GM19043 (cell line): ENCODE data around the gene NCKAP5.

Source experiments
- ATAC-seq: cut with Tn5 transposase; IDR thresholded peaks from one replicate; pipeline ENCODE4 v1.9.1; 2021; ENCODE audit warnings: low read depth; ENCODE audit not compliant: unreplicated experiment

The NCKAP5 gene

GRCh38 chr2:133304344-133304743 lies 263.9 kb downstream of the NCKAP5 start:
- no peak for ATAC-seq

DNA sequence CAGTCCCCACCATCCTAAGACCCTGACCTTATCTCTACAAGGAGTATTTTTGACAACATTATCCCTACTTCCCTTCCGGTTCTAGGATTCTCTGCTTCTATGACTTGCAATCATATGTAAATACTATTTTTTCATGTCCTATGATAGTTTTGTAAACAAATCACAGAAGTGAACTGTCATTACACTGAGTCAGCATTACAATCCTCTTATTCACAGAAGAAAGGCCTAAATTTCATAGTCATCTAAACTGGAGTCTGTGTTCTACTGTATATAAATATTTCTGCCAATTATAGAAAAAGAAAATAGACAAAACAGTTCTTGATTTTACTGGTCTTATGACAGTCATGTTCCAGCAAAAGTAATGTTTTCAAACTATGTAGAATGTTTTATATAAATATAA lies 265.1 kb downstream of the NCKAP5 start:
- ATAC-seq: no peak

DNA sequence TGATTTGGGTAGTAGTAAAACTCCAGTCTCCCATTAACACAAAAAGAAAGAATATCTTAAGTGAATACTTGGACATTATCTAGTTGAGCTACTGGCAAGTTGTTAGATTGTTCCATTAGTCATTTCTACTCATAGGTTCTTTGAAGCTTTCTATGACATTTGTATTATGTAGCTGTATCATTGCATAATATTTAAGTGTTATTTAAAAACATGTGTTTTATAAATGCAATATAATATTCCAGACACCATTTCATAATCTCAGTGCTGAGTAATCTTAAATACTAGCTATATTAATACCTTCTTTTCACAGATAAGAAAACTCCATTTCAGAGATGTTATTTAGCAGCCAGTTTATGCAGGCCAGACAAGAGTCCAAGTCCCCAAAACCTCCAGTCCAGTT lies 271.9 kb downstream of the NCKAP5 start:
- no peak for ATAC-seq

GRCh38 chr2:133293544-133294353 lies 274.5 kb downstream of the NCKAP5 start:
- ATAC-seq: no peak

DNA sequence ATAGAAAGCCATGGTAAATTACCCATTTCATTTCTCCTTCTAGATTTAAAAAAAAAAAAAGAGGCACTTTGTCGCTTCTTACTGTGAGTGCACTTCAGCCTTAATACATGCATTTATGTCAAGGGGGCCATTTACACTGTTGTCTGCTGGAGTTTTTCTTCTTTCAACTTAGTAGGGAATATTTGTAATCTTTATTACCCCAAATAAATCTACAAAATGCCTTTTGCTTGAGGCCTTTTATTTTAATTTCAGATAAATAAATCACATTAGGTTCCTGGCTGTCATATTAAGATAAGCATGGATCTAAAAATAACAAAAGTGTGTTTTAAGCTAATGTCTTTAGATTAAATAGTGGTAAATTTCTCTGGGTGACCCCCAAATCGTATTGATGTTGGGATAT lies 276.0 kb downstream of the NCKAP5 start:
- ATAC-seq: no peak

DNA sequence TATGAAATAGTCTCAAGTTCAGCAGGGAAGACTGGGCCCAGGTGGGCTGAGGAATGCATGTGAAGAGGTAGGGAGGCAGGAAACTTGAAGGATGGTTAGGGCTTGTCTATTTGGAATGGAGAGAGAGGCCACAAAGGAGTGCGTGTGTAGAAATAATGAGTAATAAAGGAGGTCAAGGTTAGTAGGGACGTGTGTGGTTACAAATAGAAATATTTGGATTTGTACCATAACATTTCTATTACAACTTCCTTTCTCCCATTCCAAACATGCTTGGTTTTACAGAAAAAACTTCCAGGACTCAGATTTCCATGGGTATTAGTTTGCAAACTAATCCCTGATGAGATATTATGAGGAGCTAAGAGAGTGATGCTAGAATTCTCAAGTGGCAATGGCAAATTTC lies 280.6 kb downstream of the NCKAP5 start:
- ATAC-seq: no peak

DNA sequence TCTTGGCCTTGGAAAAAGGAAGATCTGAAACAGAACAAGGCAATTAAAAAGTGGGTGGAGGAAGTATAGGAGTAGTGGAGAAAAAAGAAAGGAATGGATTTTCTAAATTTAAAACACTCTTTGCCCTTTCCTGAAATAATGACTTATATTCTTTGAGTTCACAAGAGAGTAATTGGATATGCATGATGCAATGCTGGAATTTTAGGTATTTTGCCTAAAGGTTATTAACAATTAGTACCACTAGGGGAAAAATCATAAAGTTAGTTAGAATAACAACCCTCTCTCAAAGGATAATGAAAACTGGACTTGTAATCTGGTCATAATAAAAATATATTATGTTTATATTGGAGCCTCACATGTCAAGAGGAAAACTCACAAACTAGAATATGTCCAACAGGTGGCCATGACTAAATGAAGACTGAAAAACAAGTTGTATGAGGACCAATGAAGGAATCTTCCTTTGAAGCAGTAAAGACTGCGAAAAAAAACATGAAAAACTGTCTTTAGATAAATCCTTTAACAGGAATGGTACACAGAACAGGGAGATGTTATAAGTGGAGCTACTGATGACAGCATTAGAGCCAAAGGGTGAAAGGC lies 281.8 kb downstream of the NCKAP5 start:
- ATAC-seq: no peak

GRCh38 chr2:133273031-133273430 lies 295.2 kb downstream of the NCKAP5 start:
- ATAC-seq: no peak

- no peak for ATAC-seq
These were observed 297.2 kb downstream of the NCKAP5 start for GRCh38 chr2:133271105-133271504.

- ATAC-seq: no peak
These were observed 297.7 kb downstream of the NCKAP5 start for GRCh38 chr2:133270550-133270949.

GRCh38 chr2:133266926-133267590 lies 301.2 kb downstream of the NCKAP5 start:
- ATAC-seq: no peak

GRCh38 chr2:133266041-133266925 lies 302.0 kb downstream of the NCKAP5 start:
- ATAC-seq: no peak

- ATAC-seq: no peak
These were observed 302.8 kb downstream of the NCKAP5 start for GRCh38 chr2:133265432-133265949.

DNA sequence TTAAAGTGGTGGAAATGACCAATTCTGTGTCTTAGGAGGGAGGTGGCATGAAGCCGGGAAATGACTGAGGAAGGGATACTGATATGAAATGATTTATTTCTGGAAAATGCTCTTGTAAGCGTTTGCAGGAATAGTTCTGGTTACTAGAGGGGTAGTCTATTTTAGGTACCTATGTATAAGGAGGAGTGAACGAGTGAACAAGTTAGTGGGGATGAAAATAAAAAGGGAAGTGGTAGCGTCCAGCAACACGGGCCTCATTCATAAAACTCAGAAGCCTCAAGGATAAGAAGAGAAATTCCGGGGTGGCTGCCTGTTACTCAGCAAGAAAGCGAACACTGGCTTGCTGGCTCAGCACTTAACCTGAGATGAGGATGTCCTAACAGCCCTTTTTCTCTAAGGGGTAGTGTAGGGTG lies 303.3 kb downstream of the NCKAP5 start:
- no peak for ATAC-seq

- ATAC-seq: no peak
These were observed 305.4 kb downstream of the NCKAP5 start for GRCh38 chr2:133262893-133263292.

DNA sequence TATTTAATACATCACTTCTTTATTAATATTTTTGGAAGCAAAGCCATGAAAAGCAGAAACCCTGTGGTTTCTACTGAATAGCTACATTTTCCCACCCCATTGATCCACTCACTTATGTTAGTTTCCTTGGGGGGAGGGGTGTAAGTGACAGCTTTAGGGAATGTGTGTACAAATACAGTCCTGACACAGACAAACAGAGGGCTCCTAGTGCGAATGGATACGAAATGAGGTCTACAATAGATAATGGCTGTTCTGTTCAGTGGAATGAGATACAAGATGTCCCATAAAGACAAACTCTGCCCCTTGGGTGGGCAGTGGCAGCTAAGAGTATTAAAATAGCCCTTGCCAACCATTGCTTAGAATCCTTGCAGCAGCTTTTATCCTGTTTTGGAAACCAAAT lies 312.9 kb downstream of the NCKAP5 start:
- ATAC-seq: no peak

DNA sequence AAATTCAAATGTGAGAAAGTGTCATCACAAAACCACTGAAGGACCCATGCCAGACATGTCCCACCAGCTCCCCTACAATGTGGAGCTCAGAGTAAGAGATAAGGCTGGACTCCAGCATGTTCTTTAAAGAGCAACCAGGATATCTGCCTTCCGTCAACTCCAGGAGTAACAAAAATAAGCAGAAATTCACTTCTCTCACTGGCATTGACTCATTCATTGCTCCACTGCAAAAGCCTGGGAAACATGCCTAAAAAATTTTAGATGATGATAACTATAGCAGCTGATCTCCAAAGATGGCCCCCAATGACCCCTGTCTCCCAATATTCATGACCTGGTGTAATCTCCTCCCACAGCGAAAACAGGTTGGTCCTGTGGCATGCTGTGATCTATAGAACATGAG lies 314.5 kb downstream of the NCKAP5 start:
- no peak for ATAC-seq

- no peak for ATAC-seq
These were observed 315.4 kb downstream of the NCKAP5 start for GRCh38 chr2:133252780-133253355.

DNA sequence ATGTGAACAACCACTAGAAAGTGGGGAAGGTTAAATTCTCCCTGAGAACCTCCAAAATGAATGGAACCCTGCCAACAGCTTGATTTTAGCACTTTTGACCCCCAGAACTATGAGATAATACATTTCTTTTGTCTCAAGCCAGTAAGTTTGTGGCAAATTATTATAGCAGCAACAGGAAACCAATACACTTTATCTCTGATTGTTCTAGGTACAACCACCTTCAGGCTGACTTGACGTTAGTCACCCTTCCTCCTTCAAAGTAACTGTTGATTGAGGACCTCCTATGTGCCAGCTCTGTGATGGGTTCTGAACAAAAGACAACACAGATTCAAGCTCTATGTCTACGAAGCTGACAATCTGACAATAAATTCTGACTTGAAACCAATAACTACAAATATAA lies 318.9 kb downstream of the NCKAP5 start:
- ATAC-seq: no peak

- no peak for ATAC-seq
These were observed 320.0 kb downstream of the NCKAP5 start for GRCh38 chr2:133248264-133248663.
